GM21390 (cell line): ENCODE data around the gene IFT172.

Experiments
- ATAC-seq: cut with Tn5 transposase; IDR thresholded peaks from one replicate; pipeline ENCODE4 v1.9.1; 2021; ENCODE audit not compliant: unreplicated experiment

Gene IFT172

DNA sequence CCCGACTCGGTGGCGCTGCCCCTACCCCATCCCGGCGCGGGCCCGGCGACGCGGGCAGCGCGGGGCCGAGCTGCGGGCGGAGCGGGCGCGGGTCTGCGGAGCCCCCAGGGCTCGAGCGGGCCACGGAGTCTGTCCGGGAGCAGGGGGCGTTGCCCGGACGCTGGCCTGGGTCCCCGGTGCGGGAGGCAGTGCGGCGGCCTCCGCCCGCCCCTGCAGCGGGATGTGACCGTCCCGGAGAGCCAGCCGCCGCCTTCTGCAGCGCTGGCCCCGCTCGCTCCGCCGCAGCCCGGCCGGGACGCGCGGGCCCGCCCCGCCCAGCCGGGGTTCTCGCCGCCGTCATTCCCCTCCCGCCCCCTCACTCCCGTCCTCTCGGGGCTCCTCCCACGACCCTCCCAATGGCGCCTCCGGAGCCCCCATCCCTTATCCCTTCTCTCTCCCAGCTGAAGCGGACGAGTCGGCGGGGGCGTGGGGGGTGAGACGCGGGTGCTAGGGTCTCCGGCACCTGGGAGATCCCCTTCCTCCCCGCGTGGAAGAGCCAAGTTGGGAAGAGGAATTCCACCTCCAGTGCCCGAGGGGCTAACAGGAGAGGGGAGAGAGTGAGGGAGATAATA, 5.5 kb upstream of the IFT172 start, which contains the start of gene FNDC4:
FNDC4 (minus strand) TSS at position 257 of the 611 bp plus-strand sequence. CDS start 521 bp downstream, outside the sequence.
- ATAC-seq: no peak

- no peak for ATAC-seq
These were observed 4.9 kb upstream of the IFT172 start for GRCh38 chr2:27494284-27494943.

GRCh38 chr2:27493948-27494283, 4.4 kb upstream of the IFT172 start:
- ATAC-seq: no peak

DNA sequence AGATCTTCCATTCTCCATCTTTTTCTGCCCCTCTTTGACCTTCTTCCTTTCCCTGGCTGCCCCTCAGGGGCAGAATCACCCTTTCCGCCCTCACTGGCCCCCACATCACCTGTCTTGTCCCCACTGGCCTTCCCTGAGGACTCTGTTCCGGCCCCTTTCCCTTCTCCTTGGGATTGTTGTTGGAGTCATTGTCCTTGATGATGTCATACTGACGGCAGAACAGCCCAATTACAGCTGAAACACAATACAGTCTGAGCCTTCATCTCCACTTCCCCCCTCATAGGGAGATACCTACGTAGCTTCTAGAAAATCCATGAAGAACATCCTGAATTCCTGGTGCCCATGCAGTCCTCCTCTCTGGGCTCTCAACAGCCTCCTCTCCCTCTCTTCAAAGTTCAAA, 3.0 kb upstream of the IFT172 start:
- no peak for ATAC-seq

GRCh38 chr2:27489118-27489497, 435 bp downstream of the IFT172 start:
- ATAC-seq: peak; percentile 7

- ATAC-seq: no peak
These were observed 4.0 kb downstream of the IFT172 start for GRCh38 chr2:27485496-27485895.

GRCh38 chr2:27471961-27472360, 17.6 kb downstream of the IFT172 start:
- no peak for ATAC-seq

- ATAC-seq: no peak
These were observed 25.1 kb downstream of the IFT172 start for GRCh38 chr2:27464443-27464842.

- ATAC-seq: no peak
These were observed 28.4 kb downstream of the IFT172 start for GRCh38 chr2:27461118-27461517.

GRCh38 chr2:27453968-27454367, 35.6 kb downstream of the IFT172 start:
- no peak for ATAC-seq

- ATAC-seq: no peak
These were observed 38.4 kb downstream of the IFT172 start for GRCh38 chr2:27451095-27451494.

- no peak for ATAC-seq
These were observed 41.2 kb downstream of the IFT172 start for GRCh38 chr2:27448381-27448780.

DNA sequence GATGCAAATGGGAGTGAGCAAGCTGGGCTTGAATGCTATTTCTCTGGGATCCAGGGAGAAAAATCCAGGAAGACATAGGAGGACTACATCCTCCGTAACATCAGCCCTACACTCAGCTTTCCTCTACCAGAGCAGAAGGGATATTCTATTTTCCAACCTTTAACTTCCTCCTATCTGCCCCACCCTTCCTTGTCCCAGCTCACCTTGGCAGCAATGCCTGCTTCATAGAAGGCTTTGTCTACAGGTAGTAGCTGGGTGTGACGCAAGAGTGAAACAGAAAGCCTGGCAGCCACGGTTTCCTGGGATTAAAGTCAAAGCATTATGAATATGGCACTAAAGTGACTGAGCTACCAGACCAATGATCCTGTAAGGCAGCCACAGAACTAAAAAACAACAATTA, 43.5 kb downstream of the IFT172 start:
- no peak for ATAC-seq

- no peak for ATAC-seq
These were observed 43.9 kb downstream of the IFT172 start for GRCh38 chr2:27445615-27446014.

- no peak for ATAC-seq
These were observed 44.4 kb downstream of the IFT172 start for GRCh38 chr2:27445155-27445554.

GRCh38 chr2:27442920-27443282, 46.6 kb downstream of the IFT172 start:
- no peak for ATAC-seq

DNA sequence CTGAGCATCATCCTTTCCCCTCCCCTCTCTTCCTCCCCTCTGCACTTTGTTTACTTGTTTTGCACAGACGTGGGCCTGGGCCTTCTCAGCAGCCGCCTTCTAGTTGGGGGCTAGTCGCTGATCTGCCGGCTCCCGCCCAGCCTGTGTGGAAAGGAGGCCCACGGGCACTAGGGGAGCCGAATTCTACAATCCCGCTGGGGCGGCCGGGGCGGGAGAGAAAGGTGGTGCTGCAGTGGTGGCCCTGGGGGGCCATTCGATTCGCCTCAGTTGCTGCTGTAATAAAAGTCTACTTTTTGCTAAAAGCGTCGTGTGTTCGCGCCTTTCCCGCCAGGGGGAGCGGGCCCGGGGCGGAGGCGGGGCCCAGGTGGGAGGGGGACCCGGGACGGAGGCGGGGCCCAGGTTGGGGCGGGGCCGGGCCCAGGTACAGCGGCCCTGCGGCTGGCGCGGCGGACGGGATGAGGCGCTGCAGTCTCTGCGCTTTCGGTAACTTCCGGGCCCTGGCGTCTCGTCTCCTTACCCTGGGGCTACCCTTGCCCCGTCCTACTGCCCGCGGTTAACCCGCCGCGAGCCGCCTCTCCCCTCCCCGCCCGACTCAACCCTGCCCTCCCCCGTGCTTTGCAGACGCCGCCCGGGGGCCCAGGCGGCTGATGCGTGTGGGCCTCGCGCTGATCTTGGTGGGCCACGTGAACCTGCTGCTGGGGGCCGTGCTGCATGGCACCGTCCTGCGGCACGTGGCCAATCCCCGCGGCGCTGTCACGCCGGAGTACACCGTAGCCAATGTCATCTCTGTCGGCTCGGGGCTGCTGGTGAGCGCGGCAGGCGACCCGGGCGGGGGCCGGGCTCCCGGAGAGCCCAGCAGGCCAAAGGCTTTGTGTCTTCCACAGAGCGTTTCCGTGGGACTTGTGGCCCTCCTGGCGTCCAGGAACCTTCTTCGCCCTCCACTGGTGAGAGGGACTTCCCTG, 47.3 kb downstream of the IFT172 start, which contains the start of gene KRTCAP3:
KRTCAP3 (plus strand) TSS at position 424 of the 962 bp plus-strand sequence; CDS start at position 456, 32 bp downstream.
- no peak for ATAC-seq

- no peak for ATAC-seq
These were observed 48.2 kb downstream of the IFT172 start for GRCh38 chr2:27441226-27441926.

- no peak for ATAC-seq
These were observed 53.9 kb downstream of the IFT172 start for GRCh38 chr2:27435628-27436027.

DNA sequence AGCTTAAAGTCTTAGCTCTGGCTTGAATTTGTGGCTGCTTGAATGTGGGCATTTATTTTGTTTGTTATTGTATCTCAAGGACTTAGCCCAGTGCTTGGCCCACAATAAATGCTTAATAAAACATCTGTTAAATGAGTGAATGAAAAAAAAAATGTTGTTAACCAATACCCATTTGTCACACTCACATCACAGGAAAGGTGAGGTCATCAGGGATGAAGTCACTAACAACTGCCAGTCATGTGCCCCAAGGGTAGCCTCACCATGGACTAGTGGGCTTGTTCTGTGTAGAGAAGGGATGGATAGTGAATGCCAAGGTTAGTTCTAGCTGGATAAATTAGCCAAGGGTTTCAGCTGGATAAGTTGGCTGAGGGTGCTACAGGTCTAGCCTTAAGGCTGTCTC, 58.1 kb downstream of the IFT172 start:
- ATAC-seq: no peak

GRCh38 chr2:27428978-27429541, 60.5 kb downstream of the IFT172 start:
- peak; percentile 58 for ATAC-seq
